GM18868 (cell line): ENCODE measurements around the gene GPC3.

ENCODE experiments used
- ATAC-seq: cut with Tn5 transposase; IDR thresholded peaks from one replicate; pipeline ENCODE4 v1.9.1; 2021; ENCODE audit warnings: mild to moderate bottlenecking, moderate library complexity; ENCODE audit not compliant: unreplicated experiment

The GPC3 gene

GRCh38 chrX:133852837-133853356, 132.5 kb downstream of the GPC3 start:
- no peak for ATAC-seq

- no peak for ATAC-seq
Measured at GRCh38 chrX:133852401-133852800, 133.0 kb downstream of the GPC3 start.

GRCh38 chrX:133850399-133850798, 135.0 kb downstream of the GPC3 start:
- no peak for ATAC-seq

GRCh38 chrX:133849676-133850075, 135.7 kb downstream of the GPC3 start:
- ATAC-seq, result no peak

GRCh38 chrX:133847340-133847994, 137.9 kb downstream of the GPC3 start:
- ATAC-seq, result peak; percentile 69

- no peak for ATAC-seq
Measured at GRCh38 chrX:133846311-133846710, 139.1 kb downstream of the GPC3 start.

- no peak for ATAC-seq
Measured at GRCh38 chrX:133840415-133840814, 145.0 kb downstream of the GPC3 start.

- no peak for ATAC-seq
Measured at GRCh38 chrX:133838761-133839676, 146.4 kb downstream of the GPC3 start.

- no peak for ATAC-seq
Measured at GRCh38 chrX:133837091-133837490, 148.3 kb downstream of the GPC3 start.

- ATAC-seq, result no peak
Measured at GRCh38 chrX:133836561-133836960, 148.8 kb downstream of the GPC3 start.

GRCh38 chrX:133834771-133835170, 150.6 kb downstream of the GPC3 start:
- no peak for ATAC-seq

- no peak for ATAC-seq
Measured at GRCh38 chrX:133819546-133819945, 165.8 kb downstream of the GPC3 start.

GRCh38 chrX:133818019-133818418, 167.4 kb downstream of the GPC3 start:
- no peak for ATAC-seq

- no peak for ATAC-seq
Measured at GRCh38 chrX:133815496-133815895, 169.9 kb downstream of the GPC3 start.

GRCh38 chrX:133813971-133814370, 171.4 kb downstream of the GPC3 start:
- ATAC-seq, result no peak

- ATAC-seq, result no peak
Measured at GRCh38 chrX:133812402-133812801, 173.0 kb downstream of the GPC3 start.

- no peak for ATAC-seq
Measured at GRCh38 chrX:133810925-133811324, 174.5 kb downstream of the GPC3 start.

GRCh38 chrX:133804072-133804471, 181.3 kb downstream of the GPC3 start:
- no peak for ATAC-seq

- peak; percentile 63 for ATAC-seq
Measured at GRCh38 chrX:133796282-133796681, 189.1 kb downstream of the GPC3 start.

GRCh38 chrX:133794126-133794525, 191.3 kb downstream of the GPC3 start:
- ATAC-seq, result no peak

GRCh38 chrX:133793626-133794025, 191.8 kb downstream of the GPC3 start:
- ATAC-seq, result no peak
